Epidermal melanocyte (primary cell): ENCODE results near the gene CXADR.
"Not testable (repeated sequence)": the region's sequence is repeated elsewhere in the genome, so short reads cannot be mapped to it uniquely, and the experiment has no call there.

Source experiments
- DNase-seq: peaks from one replicate; pipeline ENCODE4 v3.0.0; 2011; ENCODE audit warnings: low spot score; ENCODE audit not compliant: insufficient read length

CXADR gene

GRCh38 chr21:17501107-17502006 is 11.5 kb upstream of the CXADR start:
- DNase-seq = no peak

GRCh38 chr21:17502985-17503384 is 9.9 kb upstream of the CXADR start:
- DNase-seq = not testable (repeated sequence)

GRCh38 chr21:17506951-17507350 is 5.9 kb upstream of the CXADR start:
- no peak for DNase-seq

- DNase-seq = no peak
Measured at GRCh38 chr21:17507591-17507990, 5.3 kb upstream of the CXADR start.

GRCh38 chr21:17513214-17514123 is 626 bp downstream of the CXADR start:
- DNase-seq = no peak

- no peak for DNase-seq
Measured at GRCh38 chr21:17514124-17514845, 1.4 kb downstream of the CXADR start.

GRCh38 chr21:17517008-17517407 is 4.2 kb downstream of the CXADR start:
- not testable (repeated sequence) for DNase-seq

- DNase-seq = no peak
Measured at GRCh38 chr21:17519208-17519738, 6.4 kb downstream of the CXADR start.

- DNase-seq = no peak
Measured at GRCh38 chr21:17519965-17520609, 7.2 kb downstream of the CXADR start.

- no peak for DNase-seq
Measured at GRCh38 chr21:17523007-17523451, 10.2 kb downstream of the CXADR start.

GRCh38 chr21:17523979-17524494 is 11.2 kb downstream of the CXADR start:
- not testable (repeated sequence) for DNase-seq

- no peak for DNase-seq
Measured at GRCh38 chr21:17524635-17525034, 11.8 kb downstream of the CXADR start.

GRCh38 chr21:17526776-17527175 is 13.9 kb downstream of the CXADR start:
- no peak for DNase-seq

GRCh38 chr21:17527240-17527639 is 14.4 kb downstream of the CXADR start:
- no peak for DNase-seq

- no peak for DNase-seq
Measured at GRCh38 chr21:17527711-17528110, 14.9 kb downstream of the CXADR start.

- DNase-seq = no peak
Measured at GRCh38 chr21:17529648-17530047, 16.8 kb downstream of the CXADR start.

- no peak for DNase-seq
Measured at GRCh38 chr21:17532292-17532691, 19.4 kb downstream of the CXADR start.

- no peak for DNase-seq
Measured at GRCh38 chr21:17536381-17536780, 23.5 kb downstream of the CXADR start.

GRCh38 chr21:17537299-17537698 is 24.5 kb downstream of the CXADR start:
- DNase-seq = no peak

- no peak for DNase-seq
Measured at GRCh38 chr21:17538576-17538975, 25.7 kb downstream of the CXADR start.
